ENCODE data around the gene SHPK. TPM values are rescaled to one million over a fixed set of nuclear protein-coding genes. Genes with fewer than 3 reads are reported as not detected.

The SHPK gene
- total and polyA plus RNA-seq, 9 of the 15 experiments (the other 6 are each of a cell fraction or from before 2014, with no cell fraction given) = 2.5 to 16.3 (median 11.8) TPM

GRCh38 chr17:3641717-3642486, 5.9 kb upstream of the SHPK start (continued):
- no peak for TF ChIP-seq RNF2 (IDR thresholded peaks at IDR 0.05)
- peak; percentile 39 for TF ChIP-seq TAL1 (IDR thresholded peaks at IDR 0.05)
- TF ChIP-seq BCOR (IDR thresholded peaks at IDR 0.05) = 0 out of 2 replicates have a peak, but pooled peaks have one; percentile 33
- TF ChIP-seq TAF9B (IDR thresholded peaks at IDR 0.05; ENCODE audit: partially characterized antibody) = no peak
- no peak for TF ChIP-seq ZNF584 (CRISPR knock-in tag; IDR thresholded peaks at IDR 0.05; ENCODE audit: low read depth)
- peak; percentile 39 for TF ChIP-seq EP300 (IDR thresholded peaks at IDR 0.05; ENCODE audit: low read length)
- TF ChIP-seq DPF2 (IDR thresholded peaks at IDR 0.05) = no peak
- TF ChIP-seq HDAC2 (IDR thresholded peaks at IDR 0.05) = peak; percentile 55; the same call in 1 of the 2 replicates
- peak; percentile 57; the same call in 1 of the 2 replicates for TF ChIP-seq CBFA2T3 (IDR thresholded peaks at IDR 0.05)
- TF ChIP-seq, protein P1, sequence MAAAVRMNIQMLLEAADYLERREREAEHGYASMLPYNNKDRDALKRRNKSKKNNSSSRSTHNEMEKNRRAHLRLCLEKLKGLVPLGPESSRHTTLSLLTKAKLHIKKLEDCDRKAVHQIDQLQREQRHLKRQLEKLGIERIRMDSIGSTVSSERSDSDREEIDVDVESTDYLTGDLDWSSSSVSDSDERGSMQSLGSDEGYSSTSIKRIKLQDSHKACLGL (CRISPR knock-in tag; IDR thresholded peaks at IDR 0.05; ENCODE audit: borderline replicate concordance, poor library complexity, severe bottlenecking) = no peak
- TF ChIP-seq BRD9 (IDR thresholded peaks at IDR 0.05; ENCODE audit: low read depth, partially characterized antibody) = no peak
- no peak for TF ChIP-seq ETS1 (conservative IDR thresholded peaks at IDR 0.05; ENCODE audit: control insufficient read depth, low read depth, low read length)
- no peak for TF ChIP-seq POLR2B (IDR thresholded peaks at IDR 0.05; ENCODE audit: low read depth, partially characterized antibody)
- no peak for TF ChIP-seq ZNF24 (IDR thresholded peaks at IDR 0.05)
- no peak for TF ChIP-seq MEIS2 (IDR thresholded peaks at IDR 0.05; ENCODE audit: partially characterized antibody)
- TF ChIP-seq ARNT (IDR thresholded peaks at IDR 0.05) = no peak
- TF ChIP-seq TCF3 (CRISPR knock-in tag; IDR thresholded peaks at IDR 0.05) = peak; percentile 41
- no peak for TF ChIP-seq ARID2 (IDR thresholded peaks at IDR 0.05)

Data from K562 (cell line).